CD4-positive, alpha-beta T cell treated with Interleukin-15 for 1 hour (primary cell): Measurements from ENCODE around the gene HDLBP.
A peak's percentile ranks its signal among the peaks of the same experiment; 100 is the strongest.

Experiments
- DNase-seq: peaks from one replicate; pipeline ENCODE4 v3.0.0-alpha.2; 2020

Gene HDLBP, protein sequence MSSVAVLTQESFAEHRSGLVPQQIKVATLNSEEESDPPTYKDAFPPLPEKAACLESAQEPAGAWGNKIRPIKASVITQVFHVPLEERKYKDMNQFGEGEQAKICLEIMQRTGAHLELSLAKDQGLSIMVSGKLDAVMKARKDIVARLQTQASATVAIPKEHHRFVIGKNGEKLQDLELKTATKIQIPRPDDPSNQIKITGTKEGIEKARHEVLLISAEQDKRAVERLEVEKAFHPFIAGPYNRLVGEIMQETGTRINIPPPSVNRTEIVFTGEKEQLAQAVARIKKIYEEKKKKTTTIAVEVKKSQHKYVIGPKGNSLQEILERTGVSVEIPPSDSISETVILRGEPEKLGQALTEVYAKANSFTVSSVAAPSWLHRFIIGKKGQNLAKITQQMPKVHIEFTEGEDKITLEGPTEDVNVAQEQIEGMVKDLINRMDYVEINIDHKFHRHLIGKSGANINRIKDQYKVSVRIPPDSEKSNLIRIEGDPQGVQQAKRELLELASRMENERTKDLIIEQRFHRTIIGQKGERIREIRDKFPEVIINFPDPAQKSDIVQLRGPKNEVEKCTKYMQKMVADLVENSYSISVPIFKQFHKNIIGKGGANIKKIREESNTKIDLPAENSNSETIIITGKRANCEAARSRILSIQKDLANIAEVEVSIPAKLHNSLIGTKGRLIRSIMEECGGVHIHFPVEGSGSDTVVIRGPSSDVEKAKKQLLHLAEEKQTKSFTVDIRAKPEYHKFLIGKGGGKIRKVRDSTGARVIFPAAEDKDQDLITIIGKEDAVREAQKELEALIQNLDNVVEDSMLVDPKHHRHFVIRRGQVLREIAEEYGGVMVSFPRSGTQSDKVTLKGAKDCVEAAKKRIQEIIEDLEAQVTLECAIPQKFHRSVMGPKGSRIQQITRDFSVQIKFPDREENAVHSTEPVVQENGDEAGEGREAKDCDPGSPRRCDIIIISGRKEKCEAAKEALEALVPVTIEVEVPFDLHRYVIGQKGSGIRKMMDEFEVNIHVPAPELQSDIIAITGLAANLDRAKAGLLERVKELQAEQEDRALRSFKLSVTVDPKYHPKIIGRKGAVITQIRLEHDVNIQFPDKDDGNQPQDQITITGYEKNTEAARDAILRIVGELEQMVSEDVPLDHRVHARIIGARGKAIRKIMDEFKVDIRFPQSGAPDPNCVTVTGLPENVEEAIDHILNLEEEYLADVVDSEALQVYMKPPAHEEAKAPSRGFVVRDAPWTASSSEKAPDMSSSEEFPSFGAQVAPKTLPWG (N-terminal part only)

DNA sequence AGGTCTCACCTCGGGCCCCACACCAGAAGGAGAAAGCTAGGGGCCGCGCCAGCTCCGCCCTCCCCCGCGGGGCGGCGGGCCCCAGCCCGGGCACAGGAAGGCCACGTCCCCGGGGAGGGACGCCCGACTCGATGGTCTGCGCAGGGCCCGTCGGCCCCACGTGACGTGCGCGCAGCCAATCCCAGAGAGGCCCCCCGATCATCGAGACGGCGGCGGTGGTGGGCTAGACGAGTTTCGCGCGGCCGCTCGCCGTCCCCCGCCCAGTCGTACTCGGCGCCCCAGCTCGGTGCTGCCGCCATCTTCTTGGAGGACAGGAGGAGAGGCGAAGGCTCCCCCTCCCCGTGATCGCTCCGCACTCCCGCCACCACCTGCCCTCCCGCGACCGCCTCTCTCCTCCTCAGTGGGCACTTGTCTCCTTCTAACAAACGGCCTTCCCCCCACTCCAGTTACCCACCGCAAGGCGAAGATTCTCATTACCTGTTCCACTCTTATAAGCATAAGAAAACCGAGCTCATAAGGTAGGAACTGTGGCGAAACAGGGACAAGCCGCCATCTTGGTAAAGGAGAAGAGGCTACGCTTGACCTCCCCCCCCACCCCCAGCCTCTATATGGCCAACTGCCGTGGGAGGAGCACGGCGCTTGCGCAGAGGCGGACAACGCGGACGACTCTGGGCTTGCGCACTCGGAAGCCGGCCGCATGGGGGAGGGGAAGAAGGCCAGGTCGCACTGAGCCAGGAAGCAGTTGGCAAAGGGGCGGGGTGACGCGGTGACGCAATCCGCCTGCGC, at the start of gene HDLBP:
TSS of gene HDLBP (minus strand) at position 580 of the 786 bp plus-strand sequence. CDS start 48,803 bp downstream, outside the sequence.
- DNase-seq = peak; percentile 100

DNA sequence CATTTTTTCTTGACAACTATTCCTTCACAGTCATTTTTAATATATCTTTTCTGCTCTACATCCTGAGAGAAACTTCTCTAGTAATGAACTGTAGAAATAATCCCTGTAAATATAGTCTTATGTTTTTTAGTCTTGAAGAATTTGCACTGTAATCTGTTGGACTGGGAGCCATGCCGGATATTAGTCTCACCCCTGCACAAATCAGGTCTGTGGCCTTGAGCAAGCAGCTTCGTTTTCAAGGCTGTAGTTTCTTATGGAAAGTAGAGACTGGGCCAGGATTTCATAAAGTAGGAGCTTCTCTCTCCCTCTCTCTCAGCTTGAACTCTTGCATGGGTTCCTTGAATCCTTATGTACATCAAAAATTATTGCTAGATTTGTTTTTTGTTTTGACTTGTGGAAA, 49.3 kb upstream of the HDLBP start:
- no peak for DNase-seq

DNA sequence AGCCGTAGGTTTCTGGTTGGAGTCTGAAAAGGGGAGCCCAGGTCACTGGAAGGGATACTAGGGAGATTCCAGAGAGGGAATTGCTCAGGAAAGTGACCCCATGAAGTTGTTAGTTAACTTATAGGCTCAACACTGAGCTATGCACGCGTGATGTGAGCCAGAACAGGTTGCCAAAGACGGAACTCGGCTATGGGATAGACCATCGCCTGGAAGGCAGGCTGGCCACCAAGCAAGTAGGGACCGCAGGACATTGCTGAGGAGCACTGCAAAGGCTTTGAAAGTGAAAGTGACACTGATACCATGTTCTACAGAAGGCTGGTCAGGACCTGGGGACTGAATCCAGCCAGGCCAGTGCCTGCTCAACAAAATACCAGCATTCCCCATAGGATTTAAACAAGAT, 48.0 kb upstream of the HDLBP start:
- DNase-seq = no peak

DNA sequence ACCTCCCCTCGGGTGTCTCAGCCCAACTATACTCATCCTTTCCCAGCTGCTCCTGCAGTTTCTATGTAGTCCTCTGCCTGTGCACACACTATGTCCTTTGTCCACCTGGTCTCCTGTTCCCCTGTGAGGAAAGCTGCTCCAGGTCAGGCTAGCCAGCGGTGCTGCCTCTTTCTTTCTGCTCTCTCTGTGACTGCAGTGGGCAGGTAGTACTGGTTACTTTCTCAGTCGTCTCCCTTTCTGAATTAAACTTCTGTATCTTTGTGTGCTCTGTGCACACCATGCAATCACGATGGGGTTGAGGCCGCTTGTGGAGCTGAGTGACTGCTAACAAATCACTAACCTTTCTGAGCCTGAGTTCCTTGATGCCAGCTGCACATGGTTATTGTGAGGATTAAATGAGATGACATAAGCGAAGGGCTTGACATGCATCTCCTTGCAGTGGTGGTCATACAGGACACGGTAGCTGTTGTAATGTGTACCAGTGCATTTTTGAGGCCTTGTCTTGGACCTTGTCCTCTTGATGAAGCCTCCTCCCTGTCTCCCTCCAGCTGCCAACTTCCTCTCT, 44.1 kb upstream of the HDLBP start:
- no peak for DNase-seq

DNA sequence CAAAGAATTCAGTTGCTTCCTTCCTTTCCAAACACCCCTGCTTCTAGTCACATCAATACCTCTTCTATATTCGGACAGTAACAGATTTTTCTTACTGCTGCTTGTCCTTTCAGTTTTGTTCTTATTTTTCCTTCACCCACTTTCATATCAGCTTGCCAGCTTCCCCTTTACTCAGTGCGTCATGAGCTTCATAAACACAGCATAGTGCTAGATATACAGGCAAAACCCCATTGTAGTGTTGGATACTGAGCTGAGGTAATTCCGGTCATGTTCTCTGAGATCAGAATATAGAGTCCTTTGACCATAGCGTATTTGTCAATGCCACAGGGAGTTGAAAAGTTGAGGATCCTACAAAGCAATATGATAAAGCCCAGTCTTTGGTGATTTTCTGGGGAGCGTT, 43.0 kb upstream of the HDLBP start:
- DNase-seq = peak; percentile 35

DNA sequence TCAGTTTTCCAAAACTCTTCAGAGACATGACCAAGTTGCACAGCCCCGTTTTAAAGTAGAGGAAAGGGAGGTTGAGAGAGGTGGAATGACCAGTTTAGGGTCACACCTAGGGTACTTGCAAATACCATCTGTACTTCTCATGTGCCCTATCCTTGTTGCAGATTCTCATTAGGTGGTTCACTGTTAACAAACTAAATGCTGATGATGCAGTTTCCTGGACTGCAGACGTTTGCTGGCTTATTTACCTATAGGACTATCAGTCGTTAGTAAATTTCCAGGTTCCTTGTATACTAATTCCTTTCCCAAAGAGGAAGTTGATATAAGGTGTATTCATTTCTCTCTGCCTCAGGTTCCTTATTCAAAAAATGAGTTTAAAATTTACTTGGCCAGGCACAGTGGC, 42.1 kb upstream of the HDLBP start:
- no peak for DNase-seq

DNA sequence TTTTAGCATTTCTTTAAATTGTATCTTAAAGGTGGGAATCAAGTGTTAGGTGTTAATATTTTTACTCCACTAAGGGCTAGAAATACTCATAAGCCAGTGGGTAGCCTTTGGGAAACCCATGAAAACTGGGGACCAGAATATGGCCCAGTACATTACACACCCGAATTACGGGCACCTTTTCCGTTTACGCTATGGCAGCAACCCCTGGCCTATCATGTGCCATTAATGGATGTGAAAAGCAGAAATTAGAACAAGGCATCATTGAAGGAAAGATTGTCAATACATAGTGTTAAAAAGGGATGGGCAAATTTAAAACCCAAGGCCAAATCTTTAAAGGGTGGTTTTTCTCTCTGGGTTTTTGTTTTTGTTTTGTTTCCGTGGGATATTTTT, 41.4 kb upstream of the HDLBP start:
- DNase-seq = no peak

DNA sequence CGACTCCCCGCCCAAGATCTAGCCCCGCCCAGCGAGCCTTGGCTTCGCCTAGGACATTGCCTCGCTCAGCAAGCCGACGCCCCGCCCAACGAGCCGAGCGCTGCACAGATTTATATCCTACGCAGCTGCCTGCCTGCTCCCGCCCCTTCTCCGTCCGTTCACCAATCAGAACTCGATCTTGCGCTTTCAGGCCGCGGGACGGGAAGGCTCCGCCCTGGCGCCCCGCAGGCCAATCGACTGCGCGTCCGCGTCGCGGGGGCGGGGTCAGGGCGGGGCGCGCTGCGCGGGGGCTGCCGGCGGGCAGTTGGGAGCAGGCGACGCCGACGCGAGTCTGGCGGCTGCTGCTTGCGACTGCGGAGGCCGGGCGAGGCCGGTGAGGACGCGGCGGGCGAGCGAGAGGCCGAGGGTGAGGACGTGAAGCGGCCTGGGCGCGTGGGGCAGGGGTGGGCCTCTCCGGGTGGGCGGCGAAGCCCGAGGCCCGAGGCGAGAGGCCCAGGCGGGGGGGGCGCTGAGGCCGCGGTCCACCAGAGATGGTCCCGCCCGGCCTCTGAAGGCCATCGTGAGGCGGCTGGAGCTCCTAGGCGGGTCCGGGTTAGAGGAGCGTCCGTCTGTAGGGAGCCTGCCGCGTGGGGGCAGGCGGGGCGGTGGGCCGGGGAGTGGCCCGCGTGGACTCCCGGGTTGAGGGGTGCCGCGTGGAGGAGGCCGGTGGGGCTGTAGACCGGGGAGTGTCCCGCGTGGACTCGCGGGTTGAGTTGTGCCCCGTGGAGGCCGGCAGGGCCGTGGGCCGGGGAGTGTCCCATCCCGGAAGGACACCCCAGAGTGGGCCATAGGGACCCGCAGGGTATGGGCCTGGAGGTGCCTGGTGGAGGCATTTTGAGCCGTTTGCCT, 40.8 kb upstream of the HDLBP start, which contains the start of gene FARP2:
TSS of gene FARP2 (plus strand) at position 303 of the 888 bp plus-strand sequence. CDS start 16,823 bp downstream, outside the sequence.
- peak; percentile 98 for DNase-seq

DNA sequence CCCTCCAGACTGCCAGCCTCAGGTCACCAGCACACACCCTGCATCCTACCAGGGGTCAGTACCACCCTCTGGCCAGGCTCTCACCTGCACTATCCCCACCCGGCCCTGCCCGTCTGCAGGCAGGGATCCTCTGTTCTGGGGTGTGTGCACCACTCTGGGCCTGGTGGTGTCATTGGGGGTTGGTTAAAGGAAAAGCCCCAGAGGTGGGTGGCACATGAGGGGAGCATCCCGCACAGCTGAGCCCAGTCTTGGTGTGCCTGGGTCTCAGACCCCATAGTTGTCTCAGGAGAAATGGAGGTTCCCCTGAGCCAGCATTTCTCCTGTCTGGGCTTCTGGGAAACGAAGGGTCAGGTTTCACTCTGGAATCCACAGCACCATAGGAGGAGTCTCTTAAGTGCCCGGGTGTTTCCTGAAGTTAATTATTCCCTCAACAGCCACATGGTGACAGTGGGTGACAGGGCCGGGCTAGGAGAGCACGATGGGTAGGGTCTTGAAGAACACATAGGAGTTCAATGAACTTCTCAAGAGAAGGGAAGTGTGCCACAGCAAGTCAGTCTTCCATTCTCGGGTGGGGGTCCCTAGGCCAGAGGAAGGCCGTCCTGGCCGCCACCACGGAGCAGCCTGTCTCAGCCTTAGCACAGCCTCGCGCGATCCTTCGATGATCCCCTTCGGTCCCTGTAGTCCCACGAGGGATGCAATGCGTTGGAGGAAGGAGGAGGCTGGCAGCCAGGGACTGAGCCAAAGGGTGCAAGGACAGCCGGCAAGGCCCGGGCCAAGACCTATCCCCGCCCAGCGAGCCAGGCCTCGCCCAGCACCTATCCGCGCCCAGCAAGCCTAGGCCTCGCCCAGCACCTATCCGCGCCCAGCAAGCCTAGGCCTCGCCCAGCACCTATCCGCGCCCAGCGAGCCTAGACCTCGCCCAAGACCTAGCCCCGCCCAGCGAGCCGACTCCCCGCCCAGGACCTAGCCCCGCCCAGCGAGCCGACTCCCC, 39.5 kb upstream of the HDLBP start:
- peak; percentile 78 for DNase-seq

DNA sequence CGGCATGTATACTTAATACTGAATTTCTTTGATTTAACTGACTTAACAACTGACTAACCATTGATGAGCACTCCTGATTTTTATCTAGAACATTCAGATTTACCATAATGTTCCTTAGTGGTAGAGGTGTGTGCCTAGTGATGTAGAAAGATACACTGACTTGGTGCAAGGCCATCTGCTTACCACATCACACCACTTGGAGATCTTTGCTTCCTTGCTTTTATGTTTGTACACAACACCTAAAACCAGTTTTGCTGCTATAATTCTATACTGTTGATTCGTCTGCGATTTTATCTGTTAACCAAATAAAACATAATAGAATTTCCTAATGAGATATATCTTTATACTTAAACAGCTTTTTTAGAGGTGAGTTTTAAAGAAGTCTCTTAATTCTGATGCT, 36.8 kb upstream of the HDLBP start:
- no peak for DNase-seq

DNA sequence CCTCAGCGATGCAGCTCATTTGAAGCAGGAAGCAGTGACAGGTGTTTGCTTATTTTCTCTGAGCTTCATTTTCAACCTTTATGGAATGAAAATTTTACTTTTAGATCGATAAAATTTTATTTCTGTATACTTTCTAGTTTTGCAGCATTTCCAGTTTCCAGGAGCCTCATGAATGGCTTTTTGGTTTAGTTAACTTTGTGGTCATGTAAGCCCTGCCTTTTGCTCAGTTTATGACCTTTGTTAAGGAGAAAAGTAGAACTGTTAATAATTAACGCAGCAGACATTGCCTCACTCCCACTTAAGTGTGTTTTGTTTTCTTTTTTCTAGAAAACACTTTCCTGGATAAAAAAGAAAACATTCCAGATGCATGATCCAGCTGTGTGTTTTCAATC, 36.2 kb upstream of the HDLBP start:
- DNase-seq = no peak

DNA sequence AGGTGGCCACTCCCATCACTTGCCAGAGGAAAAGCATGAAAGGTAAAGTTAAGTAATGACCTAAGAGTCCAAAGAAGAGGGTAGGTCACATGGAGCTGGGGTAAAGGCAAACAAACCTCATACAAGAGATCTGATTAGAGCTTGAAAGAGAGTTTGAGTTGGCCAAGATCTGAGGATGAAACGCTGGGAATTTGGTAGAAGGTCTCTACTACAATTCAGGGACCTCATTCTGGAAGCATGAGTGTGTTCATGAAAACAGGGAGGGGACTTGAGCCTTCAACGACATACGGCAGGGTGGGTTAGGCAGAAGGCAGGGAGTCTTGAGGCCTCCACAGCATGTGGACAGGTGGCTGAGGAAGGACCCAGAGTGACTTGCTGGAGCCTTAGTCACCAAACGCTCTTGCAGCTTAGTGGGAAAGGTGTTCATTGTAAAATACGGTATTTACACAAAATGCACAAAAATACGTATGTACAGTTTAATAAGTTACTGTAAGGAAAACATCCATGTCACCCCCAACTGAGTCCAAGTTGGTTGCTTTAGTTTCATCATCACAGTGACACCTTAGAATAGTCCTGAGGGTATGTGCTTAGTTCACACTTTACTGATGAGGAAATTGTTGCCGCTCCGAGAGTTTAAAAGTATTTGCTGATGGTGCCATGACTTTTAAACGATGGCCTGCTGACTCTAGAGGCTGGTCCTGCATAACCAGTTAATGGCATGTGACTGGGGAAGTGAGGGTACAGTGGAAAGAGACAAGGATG, 35.6 kb upstream of the HDLBP start:
- no peak for DNase-seq

DNA sequence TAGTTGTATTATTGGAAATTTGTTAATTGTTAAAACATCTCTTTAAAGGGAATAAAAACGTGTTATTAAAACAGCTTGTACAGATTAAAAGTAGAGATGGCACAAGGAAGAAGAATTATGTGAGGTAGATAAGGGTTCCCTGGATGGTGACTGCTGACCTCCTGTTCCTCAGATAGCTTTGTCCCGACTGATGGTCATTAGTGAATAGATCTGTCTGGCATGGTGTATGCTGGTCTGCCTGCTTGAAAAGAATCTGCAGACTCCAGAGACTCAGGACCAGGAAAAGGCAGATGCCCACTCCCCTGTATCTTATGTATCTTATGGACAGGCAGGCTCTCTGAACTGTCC, 35.0 kb upstream of the HDLBP start:
- DNase-seq = no peak

DNA sequence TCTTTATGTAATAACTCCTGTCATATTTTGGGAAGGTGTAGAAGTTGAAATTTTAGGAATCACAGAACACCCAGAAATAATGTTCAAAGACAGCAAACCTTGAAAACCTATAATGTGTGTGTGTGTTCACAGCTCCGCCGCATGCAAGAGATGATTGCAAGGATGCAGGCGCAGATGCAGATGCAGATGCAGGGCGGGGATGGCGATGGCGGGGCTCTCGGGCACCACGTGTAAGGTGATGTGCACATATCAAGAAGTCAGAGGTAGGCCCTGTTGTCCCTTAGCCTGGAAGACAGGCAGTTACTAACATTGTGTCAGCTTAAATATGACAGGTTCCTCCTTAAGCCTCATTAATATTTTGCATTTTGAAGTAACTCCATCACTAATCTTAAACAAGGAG, 34.5 kb upstream of the HDLBP start:
- DNase-seq = no peak

DNA sequence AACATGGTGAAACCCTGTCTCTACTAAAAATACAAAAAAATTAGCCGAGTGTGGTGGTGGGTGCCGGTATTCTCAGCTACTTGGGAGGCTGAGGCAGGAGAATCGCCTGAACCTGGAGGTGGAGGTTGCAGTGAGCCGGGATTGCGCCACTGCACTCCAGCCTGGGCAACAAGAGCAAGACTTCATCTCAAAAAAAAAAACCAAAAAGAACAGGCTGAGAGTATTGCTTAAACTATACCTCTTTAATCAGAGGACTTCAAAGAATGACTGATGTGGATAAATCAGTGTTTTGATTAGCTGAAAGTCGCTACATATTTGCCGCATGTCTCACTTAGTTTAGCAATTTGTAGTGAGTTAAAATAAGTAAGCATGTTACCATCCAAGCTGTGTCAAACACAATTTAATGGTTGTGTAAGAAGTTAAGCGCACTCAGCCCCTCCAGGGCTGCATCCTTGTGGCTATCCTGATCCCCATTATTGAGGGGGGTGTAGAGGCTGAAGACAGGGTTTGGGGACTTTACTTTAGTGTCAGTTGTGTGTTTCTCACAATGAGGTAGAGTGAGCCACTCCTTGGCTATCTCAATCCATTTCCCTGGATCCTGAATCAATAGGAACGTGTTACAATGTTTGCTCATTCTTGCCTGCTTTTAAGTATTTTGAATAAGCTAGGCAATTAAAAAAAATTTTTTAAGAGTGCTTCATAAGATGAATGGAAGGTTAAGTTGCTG, 29.6 kb upstream of the HDLBP start:
- DNase-seq = no peak

DNA sequence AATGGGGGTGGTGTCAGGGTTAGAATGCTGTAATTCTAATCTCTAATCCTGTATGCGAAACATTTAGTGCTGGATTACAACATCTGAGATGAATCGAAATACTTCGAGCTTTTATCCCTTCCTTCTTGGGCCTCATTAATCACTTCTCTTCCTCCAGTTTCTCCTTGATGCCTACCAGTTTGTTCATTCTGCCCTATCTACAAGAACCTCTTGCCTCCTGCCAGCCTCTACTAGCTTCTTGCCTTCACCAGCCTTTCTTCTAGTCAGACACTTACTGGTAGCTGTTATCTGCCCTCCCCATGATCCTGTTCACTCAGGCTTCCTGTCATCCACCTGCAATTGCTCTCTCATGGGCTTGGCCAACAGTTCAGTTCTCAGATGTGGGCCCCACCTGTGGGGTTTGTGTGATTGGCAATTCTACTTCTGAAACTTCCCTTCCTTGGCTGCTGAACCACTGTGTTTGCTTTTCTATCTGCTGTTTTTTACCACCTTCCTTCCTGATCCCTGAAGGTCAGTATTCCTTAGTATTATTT, 25.2 kb upstream of the HDLBP start:
- no peak for DNase-seq

DNA sequence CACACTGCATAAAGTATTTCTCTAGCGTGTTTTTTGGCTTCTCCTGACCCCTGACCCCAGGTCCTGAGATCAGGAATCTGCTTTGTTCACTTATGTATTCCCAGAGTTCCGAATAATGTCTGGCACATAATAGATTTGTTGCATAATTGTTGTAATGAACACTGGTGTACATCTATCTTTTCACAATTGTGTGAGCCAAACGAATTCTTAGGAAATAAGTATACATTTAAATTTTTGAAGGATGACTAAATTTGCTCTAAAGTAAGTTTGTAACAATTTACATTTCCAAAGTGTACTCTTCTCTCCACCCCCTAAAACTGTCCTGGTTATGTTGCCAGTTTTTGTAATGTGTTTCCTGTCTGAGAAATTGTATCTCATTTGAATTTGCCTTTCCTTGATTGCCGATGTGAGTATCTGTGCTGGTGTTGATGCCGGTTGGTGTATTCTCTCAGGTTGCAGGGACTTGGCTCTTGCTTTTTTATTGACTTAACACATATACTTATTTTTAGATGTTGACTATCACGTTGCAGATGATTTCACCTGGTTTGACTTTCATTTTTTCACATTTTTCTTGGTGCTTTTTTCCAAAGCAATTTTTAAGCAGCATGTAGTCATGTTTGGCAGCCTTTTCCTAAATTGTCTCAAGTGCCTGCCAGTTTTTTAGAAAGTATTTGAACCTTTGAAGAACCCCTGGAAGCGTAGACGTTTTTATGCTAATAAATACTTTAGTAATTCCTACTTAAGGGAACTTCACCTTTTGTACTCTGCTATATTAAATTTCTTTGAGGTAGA, 24.6 kb upstream of the HDLBP start:
- no peak for DNase-seq
